ENCODE measurements around the gene RANBP3.
"Not testable (repeated sequence)": the region's sequence is repeated elsewhere in the genome, so short reads cannot be mapped to it uniquely, and the experiment has no call there.

The RANBP3 gene, protein sequence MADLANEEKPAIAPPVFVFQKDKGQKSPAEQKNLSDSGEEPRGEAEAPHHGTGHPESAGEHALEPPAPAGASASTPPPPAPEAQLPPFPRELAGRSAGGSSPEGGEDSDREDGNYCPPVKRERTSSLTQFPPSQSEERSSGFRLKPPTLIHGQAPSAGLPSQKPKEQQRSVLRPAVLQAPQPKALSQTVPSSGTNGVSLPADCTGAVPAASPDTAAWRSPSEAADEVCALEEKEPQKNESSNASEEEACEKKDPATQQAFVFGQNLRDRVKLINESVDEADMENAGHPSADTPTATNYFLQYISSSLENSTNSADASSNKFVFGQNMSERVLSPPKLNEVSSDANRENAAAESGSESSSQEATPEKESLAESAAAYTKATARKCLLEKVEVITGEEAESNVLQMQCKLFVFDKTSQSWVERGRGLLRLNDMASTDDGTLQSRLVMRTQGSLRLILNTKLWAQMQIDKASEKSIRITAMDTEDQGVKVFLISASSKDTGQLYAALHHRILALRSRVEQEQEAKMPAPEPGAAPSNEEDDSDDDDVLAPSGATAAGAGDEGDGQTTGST

DNA sequence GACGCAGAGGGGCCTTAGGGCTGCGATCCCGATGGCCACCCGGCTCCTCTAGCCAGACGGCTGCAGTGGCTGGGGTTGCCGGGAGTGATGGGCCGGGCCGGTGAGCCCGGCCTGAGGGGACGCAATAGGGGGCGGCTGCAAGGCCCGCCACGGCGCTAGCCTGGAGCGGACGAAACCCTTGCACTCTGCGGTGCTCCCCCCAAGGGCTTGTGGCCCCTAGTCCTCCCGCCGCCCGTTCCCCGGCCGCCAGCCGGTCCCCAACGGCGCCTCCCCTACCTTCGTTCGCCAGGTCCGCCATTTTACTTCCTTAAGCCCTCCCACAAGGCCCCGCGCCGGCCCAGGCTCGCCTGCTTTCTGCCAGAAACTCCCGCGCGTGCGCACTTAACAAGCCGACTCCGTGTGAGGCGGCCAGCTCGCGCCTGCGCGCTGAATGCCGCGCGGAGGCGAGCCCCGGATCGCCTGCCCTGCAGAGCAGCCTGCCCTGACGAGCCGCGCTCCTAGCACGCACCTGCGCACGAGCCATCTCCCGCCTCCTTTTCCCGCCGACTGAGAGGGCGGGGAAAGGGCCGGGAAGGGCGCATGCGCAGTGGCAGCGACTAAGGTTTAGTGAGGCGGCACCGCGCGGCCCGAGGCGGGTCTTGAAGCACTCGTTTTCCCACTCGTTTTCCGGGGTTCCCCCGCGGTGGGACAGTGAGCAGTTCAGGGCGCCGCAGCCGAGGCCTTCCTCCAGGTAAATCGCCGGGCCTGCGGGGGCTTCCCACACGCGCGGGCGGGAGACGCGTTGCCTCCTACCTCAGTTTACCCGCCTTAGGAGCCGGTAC lies at the start of gene RANBP3:
RANBP3 (minus strand) TSS at position 356 of the 821 bp plus-strand sequence; CDS start at position 298, 58 bp downstream.
- DNase-seq = peak; percentile 99

DNA sequence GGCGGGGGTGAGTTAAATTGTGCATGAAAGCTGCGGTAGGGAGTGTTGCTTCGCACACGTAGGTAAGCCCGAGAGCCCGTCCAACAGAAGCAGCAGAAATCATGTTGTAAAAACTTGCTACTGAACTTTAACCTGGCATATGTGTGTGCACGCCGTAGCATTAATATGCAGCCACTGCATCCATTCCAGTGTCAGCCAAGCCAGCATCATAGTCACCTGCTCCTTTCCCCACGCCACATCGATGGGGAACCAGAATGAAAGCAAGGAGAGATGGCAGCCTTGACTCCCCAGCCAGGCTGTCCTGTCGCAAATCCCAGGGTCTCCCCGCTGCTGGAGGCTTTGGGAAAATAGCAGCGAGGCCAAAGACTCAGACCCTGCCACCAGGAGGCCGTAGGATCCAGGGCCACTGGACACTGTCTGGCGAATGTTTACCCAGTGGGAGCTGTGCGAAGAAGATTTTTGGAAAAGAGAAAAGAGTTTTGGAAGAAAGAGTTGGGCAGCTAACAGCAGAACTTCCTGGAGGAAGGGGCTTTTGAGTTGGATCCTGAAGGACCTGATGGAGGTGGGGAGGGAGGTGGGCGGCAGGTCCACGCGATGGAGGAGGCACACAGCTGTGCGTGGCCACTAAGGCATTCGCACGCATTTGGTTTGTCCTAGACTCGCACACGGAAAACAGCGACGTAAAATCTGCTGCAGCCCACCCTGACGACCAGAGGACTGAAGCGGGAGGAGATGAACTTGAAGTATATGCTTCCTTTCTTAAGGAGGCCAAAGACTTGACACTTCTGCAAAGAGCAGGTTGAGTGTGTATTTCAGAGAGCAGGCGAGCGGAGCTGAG lies 48.7 kb upstream of the RANBP3 start:
- no peak for DNase-seq

DNA sequence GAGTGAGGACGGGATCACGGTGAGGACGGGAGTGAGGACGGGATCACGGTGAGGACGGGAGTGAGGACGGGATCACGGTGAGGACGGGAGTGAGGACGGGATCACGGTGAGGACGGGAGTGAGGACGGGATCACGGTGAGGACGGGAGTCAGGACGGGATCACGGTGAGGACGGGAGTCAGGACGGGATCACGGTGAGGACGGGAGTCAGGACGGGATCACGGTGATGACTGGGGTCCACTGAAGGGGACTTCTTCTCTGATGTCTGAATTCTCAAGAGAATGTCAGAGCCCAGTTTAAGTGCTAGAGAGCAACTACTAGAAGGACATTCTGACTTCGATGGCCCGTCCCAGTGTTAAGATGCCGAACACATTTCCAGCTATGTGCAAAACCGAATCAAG lies 46.8 kb upstream of the RANBP3 start:
- DNase-seq = not testable (repeated sequence)

DNA sequence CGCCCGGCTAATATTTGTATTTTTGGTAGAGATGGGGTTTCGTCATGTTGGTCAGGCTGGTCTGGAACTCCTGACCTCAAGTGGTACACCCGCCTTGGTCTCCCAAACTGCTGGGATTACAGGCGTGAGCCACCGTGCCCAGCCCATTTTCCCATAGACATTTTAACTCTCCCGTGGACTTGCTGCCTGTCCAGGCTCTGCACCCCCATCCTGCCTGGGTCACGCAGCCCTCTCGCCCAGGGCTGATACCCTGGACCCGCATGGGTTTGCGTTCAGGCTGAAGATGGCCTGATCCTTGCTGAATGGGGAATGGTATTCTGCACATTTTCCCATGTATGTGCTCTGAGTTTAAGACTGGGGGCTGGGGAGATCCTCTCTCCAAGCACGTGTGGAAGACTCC lies 46.0 kb upstream of the RANBP3 start:
- no peak for DNase-seq

DNA sequence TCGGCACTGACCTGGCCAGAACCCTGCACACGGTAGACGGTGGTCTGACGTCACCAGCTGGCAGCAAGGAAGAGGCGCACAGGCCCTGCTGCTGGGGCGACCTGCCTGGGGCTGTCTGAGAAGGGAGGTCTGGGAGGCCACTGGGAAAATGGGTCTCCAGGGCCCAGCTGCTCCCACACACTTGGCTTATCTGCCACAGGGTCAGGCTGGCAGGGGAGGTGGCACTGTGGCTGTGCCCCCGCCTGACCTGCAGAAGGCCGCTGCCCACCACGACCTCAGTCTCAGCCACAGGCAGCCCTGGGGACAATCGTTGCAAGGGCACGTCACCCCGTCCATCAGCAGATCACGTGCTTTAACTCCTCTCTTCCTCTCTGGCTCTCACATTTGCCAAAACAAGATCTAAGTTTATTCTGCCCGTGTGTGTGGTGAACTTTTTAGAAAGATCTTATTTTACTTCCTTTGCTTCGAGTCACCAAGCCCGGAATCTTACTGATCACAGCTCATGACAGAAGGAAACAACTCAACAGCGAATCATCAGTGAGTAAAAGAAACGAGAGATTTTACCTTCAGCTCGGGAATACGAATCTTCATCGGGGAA lies 45.2 kb upstream of the RANBP3 start:
- no peak for DNase-seq

DNA sequence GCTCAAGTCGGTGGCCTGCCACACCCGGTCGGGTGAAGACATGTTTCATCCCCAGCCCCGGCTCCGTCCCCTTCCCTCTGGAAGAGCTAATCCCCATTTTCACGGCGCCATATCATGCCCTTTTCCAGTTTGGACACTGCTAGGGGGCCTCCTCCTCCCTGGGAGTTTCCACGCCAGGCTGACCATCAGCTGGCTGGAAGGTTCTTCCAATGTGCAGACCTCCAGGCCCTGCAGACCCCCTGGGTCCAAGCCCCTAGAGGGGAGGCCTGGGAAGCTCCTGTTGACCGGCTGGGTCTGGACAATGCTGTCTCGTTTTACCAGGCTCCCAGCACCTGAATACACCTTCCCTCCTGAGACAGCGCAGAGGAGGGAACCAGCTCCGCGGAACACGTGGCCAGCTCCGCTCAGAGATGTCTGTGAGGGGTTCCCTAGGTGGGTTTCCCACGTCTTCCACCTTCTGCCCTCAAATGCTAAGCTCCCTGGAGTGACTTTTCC lies 44.7 kb upstream of the RANBP3 start:
- DNase-seq = no peak

DNA sequence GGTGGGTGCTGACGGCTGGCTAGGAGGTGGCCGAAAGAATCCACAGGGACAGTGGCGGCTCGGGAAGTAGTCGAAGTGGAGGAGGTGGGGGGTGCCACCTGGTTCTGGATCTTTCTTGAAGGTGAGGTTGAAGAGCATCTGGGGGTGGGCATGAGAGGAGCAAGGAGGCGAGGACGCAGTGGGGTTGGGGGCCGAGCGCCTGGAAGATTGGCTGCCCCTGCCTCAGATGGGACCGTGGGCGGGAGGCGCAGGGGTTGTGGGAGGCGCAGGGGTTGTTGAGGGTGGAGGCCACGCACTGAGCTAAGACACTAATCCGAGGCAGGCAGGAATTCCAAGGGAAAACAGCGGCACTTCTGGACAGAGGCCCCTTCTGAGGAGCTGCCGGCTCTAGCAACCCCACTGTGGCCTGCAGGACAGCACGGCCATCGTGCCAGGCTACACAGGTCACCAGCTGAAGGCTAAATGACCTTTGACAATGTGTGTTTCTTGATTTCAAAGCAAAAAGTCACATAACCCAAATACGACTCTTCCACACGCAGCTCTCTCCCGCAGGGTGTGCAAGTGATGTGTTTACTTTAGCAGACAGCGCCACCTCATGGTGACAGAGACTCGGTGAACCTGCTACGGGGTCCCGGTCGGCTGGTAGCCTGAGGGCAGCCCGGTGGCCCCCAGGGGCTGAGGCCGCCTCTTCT lies 44.1 kb upstream of the RANBP3 start:
- DNase-seq = peak; percentile 81

DNA sequence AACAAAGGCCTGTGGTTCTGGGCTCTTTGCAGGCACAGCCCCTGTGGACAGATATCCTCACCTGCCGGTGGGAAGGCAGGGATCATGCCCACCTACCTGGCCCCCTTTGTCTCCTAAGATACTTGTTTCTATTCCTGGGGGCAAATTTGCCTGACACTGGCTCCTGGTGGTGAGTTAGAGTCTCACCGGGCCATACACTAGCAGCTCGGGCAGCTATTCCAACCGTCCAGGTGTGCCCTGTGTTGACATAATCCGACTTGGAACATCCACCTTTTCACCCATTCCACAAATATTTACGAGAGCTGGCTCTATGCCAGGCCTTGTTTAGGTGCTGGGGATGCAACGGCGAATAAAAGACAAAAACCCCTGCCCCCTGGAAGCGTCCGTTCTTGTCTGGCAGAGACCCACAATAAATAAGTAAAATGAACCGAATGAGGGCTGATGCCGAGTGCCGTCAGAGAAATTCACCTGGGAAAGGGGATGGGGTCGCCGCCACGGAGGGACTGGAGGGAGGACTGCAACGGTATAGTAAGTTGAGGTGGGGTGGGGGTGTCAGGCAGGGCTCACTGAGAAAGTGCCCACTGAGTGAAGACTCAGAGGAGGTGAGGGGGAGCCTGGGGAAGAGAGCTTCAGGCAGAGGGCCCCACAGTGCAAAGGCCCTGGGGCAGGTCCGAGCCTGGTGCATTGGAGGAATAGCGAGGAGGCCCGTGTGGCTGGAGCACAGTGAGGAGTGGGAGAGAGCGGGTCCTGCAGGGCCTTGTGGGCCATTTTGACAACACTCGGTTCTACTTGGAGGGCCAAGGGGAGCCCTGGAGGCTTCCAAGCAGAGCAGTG lies 43.2 kb upstream of the RANBP3 start:
- DNase-seq = no peak

DNA sequence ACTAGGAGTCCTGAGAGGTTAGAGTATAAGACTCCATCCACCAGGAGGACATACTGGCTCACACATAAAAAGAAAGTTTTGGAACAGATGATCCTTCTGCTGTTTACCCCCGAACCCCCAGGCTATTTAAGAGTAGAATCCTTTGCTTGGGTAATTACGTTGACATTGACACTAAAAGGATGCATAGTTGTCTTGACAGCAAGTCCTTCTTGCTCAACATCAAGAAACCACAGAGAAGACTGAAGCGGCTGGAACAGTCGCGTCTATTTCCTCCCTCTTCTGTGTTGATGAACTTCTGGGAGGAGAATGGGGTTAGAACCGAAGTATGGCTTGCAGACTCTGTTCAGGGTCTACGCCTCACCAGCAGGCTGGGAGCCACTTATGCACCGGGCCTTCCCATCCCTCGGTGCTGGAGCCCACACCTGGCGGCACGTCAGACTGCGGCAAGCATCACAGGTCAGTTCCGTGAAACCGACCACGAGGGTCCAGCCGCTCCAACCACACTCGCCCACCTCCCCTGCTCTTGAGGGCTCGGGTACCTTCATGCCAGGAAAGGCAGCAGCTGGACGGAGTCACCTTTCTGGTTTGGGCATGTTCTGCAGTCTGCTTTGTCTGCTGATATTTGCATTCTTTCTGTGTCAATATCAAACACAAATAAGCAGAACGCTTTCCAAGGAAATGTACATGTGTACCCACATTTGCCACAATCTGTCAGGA lies 42.4 kb upstream of the RANBP3 start:
- no peak for DNase-seq

DNA sequence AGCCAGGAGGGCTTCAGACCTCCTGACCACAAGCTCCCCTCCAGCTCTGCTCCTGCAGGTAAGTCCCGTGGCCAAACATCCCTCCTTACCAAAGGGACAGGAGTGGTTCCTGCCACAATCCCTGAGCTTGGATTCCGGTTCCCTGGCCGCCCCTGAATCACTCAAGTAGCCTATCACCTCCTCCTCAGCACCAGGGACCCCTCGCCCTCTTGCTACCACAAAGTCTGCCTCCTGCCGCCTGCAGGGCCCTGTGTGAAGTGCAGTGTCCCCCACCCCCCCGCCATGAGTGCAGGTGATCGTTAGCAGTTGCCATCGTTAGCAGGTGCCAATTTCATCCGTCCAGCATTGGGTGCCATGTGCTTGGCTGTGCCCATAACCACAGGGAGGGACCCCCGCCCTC lies 40.8 kb upstream of the RANBP3 start:
- no peak for DNase-seq

DNA sequence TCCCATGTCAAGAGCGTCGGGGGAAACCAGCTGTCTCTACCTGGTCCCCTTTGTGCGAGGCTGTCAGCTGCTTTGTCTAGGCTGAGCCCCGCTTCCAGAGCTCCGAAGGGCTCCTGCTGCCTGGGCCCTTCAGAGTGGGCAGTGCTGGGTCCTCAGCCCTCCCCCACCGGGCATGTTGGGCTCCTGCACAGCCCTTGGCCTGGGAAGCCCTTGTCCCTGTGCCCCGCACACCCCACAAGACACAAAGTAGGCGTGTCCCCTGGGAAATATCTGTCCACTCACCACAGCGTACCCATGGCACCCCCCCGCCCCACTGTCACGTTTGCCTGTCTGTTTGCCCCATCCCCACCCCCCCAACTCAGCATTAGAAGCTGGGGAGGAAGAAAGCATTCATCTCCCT lies 39.6 kb upstream of the RANBP3 start:
- no peak for DNase-seq

DNA sequence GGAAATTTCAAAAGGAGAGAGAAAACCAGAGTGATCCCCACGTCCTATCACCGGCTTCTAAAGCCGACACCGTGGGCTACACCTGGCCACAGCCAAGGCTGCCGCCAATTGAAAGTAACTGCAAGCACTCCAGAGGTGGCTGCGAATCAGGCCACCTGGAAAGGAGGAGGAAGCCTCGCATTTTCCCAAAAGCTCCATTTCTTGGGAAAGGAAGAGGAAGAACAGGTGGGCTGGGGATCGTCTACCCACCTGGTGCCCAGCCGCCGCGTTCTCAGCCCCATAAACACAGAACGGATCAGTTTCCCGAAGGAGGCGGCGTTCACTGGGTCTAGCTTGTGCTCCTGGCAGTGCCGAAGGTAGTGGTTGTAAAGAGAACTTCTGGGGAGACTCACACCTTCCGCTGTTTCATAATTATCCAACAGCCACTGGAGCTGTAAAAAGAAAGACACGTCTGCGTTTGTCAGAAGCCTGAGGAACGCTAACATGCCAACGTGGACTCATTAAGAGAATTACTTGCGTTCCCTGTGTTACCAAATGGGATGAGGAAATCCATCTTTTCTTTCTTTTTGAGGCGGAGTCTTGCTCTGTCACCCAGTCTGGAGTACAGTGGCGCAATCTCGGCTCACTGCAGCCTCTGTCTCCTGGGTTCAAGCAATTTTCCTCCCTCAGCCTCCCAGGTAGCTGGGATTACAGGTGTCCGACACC lies 38.1 kb upstream of the RANBP3 start:
- DNase-seq = no peak

DNA sequence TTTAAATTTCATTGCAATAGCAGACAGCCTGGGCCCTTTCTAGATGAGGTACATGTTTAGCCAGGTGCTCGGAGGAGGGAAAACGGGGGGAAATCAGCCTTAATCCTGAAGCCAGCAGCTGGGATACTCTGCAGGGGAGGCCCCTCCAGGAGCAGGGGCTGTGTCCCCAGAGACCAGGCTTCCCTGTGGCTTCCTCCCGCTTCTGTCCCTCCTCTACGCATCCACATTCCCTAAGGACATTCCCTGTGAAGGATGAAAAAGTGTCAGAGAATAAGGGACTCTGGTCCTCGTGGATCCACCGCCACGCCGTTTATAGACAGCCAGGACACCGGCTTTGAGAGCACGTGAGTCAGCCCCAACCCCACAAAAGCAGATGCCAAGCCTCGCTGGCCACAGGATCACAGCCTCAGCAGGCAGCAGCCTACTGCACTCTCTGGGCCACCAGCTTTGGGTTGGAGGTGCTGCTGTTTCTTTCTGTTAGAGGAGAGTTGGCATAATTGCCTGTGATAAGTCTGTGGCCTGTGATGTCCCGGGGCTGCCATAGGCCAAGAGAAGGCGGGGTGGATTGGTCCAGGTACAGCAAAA lies 36.7 kb upstream of the RANBP3 start:
- no peak for DNase-seq

DNA sequence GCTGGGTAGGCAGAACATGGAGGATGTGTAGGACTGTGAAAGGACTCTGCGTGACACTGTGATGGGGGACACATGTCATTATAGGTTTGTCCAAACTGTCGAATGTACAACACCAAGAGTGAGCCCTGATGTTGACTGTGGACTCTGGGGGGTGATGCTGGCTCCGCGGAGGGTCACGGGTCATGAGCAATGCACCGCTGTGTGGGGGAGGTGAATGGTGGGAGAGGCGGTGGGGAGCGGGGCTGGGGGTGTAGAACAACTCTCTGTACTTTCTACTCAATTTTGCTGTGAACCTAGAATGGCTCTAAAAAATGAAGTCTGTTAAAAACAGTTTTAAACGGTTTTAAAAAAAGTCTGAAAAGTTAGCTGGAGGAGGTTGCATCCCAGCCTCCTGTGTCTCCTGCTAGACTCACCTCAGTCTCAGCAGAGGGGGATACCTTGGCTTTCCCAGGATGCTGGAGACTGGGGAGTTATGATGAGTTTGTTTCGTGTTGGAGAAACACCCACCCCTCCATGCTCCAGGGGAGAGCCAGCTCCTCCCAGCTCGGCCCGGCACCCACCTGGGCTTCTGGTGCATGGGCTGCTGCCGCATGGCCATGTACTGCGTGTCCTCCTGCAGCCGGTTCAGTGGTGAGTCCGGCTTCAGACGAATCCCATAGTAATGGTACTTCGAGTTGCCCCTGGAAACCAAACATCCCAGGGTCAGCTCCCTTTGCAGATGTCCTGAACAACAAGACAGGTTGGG lies 34.7 kb upstream of the RANBP3 start:
- DNase-seq = no peak

DNA sequence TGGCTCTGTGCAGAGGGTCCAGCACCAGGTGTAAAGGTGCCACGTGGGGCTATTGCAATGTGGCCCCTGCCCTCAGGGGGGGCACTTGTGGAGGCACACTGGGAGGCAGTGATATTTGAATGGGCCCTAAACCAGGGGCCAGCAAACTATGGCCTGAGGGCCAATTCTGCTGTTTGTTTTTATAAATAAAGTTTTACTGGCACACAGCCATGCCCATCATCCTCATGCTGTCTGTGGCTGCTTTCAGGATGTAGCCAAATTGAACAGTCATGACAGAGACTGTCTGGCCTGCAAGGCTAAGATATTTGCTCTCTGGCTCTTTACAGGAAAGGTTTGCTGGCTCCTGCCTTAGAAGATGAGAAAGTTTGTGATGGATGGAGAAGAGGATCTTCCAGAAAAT lies 33.9 kb upstream of the RANBP3 start:
- no peak for DNase-seq

DNA sequence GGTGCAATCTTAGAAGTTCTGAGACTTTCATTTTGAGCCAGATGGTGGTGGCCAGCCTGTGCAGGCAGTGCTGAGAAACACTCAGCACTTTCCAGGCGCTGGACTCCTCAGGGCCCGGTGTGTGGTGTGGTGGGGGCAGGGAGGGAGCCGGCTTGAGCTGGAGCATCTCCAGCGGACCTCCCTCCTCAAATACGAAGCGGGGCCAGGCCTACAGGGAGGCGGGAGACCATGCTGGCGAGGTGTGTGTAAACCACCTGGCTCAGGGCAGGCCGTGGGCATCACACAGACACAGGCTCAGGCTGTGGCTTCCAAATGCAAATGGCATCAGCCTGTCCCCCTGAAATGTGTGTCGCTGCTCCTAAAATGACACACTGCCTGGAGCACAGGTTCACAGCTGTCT lies 33.3 kb upstream of the RANBP3 start:
- no peak for DNase-seq

DNA sequence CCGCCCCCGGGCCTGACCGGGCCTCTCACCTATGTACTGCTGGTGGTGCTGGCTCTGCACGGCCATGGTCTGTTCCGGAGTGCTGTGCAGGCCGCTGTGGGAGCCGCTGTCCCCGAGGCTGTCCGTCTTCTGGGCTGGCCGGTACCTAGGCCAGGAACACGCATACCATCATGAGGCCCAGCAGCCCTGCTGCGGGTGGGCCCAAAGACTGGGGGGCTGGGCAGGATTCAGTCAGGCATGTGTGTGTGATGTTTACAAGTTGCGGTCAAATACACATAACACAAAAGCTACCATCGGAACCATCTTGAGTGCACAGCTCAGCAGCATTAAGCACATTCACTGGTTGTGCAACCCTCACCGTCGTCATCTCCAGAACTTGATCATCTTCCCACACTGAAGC lies 32.2 kb upstream of the RANBP3 start:
- no peak for DNase-seq

DNA sequence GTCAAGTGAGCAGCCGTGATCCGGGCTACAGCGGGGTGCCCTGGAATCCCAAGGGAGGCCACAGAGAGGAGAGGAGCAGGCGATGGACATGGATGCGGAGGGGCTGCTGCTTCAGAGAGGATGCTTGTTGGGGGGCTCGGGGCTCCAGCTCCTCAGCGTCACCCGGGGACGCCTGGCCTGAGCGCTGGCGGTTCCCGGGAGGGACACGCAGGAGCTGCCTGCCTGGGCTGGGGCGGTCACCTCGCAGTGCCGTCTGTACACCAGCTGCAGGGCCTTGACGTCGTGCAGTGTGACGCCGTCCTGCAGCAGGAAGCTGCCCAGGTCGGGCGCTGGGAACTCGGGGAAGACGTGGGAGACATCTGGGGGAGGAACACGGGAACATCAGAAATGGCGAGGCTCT lies 29.9 kb upstream of the RANBP3 start:
- DNase-seq = no peak

All from stimulated activated CD4-positive, alpha-beta T cell treated with anti-CD3 and anti-CD28 coated beads, Interleukin-1b, Interleukin-23, amount 100 ng/mL, for 48 hours (primary cell).